Karpas-422 (cell line): ENCODE measurements around the gene CYP2A13. TPM values are rescaled to one million over a fixed set of nuclear protein-coding genes. Genes with fewer than 3 reads are reported as not detected.
"Not testable (repeated sequence)": the region's sequence is repeated elsewhere in the genome, so short reads cannot be mapped to it uniquely, and the experiment has no call there.

Source experiments
- DNase-seq: peaks from one replicate; pipeline ENCODE4 v3.0.0-alpha.2; 2015
- H2AFZ ChIP-seq: fragments of 200-600 bp; sonication (generic); 2 replicates; pipeline ENCODE4 v1.6.1; 2014; ENCODE audit warnings: antibody characterized with exemption, low read length, mixed read lengths
- H3K27ac ChIP-seq: fragments of 200-600 bp; sonication (generic); 2 replicates; pipeline ENCODE4 v1.5.1; 2014; ENCODE audit warnings: mild to moderate bottlenecking, low read length, moderate library complexity
- H3K27me3 ChIP-seq: fragments of 200-600 bp; sonication (generic); 2 replicates; pipeline ENCODE4 v1.6.1; 2014; ENCODE audit warnings: low read length, mixed read lengths
- H3K36me3 ChIP-seq: fragments of 200-600 bp; sonication (generic); 2 replicates; pipeline ENCODE4 v1.6.1; 2014; ENCODE audit warnings: low read length, mixed read lengths; ENCODE audit not compliant: insufficient read depth
- H3K4me1 ChIP-seq: fragments of 200-600 bp; sonication (generic); 2 replicates; pipeline ENCODE4 v1.6.1; 2014; ENCODE audit warnings: mild to moderate bottlenecking, low read length, mixed read lengths
- H3K4me2 ChIP-seq: fragments of 200-600 bp; sonication (generic); 2 replicates; pipeline ENCODE4 v1.6.1; 2014; ENCODE audit warnings: low read length, low read depth, mild to moderate bottlenecking; ENCODE audit not compliant: poor library complexity, severe bottlenecking
- H3K4me3 ChIP-seq: fragments of 200-600 bp; sonication (generic); 2 replicates; pipeline ENCODE4 v1.5.1; 2014; ENCODE audit warnings: mild to moderate bottlenecking, antibody characterized with exemption, low read length, mixed read lengths
- H3K79me2 ChIP-seq: fragments of 200-600 bp; sonication (generic); 2 replicates; pipeline ENCODE4 v1.6.1; 2014; ENCODE audit warnings: mild to moderate bottlenecking, low read length, mixed read lengths
- H3K9ac ChIP-seq: fragments of 200-600 bp; sonication (generic); 2 replicates; pipeline ENCODE4 v1.6.0; 2014; ENCODE audit warnings: low read length
- H3K9me2 ChIP-seq: fragments of 200-600 bp; sonication (generic), shearing (Covaris generic); replicated peaks from 2 replicates; pipeline ENCODE4 v1.6.0; 2014; ENCODE audit warnings: mild to moderate bottlenecking, low read length, moderate library complexity; ENCODE audit not compliant: insufficient read depth
- H3K9me3 ChIP-seq: fragments of 300-700, 200-600 bp; sonication (generic); 2 replicates; pipeline ENCODE4 v1.6.1; 2014; ENCODE audit warnings: low read length, mixed read lengths
- H4K20me1 ChIP-seq: fragments of 200-600 bp; sonication (generic); 2 replicates; pipeline ENCODE4 v1.6.1; 2014; ENCODE audit warnings: mild to moderate bottlenecking, antibody characterized with exemption, low read length, low read depth; ENCODE audit not compliant: insufficient read depth
- total RNA-seq: library from RNA; depleted of rRNA; stranded (reverse); fragments of >200 nt; shearing (Covaris generic); gene quantifications from 2 replicates; pipeline ENCODE4 v1.2.3, GENCODE V29; 2014; ENCODE audit warnings: low replicate concordance; rRNA removed

The CYP2A13 gene, protein sequence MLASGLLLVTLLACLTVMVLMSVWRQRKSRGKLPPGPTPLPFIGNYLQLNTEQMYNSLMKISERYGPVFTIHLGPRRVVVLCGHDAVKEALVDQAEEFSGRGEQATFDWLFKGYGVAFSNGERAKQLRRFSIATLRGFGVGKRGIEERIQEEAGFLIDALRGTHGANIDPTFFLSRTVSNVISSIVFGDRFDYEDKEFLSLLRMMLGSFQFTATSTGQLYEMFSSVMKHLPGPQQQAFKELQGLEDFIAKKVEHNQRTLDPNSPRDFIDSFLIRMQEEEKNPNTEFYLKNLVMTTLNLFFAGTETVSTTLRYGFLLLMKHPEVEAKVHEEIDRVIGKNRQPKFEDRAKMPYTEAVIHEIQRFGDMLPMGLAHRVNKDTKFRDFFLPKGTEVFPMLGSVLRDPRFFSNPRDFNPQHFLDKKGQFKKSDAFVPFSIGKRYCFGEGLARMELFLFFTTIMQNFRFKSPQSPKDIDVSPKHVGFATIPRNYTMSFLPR
- total RNA-seq: not detected in 2 replicates

DNA sequence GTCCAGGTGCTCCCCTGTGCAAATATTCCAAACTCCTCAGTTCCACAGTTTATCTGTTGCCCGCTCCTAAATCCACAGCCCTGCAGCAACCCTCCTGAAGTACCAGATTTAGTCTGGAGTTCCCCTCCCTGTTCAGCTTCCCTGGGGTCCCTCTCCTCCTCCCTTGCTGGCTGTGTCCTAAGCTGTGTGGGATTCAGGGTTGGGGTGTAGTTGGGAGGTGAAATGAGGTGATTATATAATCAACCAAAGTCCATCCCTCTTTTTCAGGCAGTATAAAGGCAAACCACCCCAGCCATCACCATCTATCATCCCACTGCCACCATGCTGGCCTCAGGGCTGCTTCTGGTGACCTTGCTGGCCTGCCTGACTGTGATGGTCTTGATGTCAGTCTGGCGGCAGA lies at the start of gene CYP2A13:
TSS of gene CYP2A13 (plus strand) at position 301 of the 400 bp plus-strand sequence. CDS start at position 322, 21 bp downstream.
- no peaks in the 10 kb centered on the region for H3K27me3 ChIP-seq
- DNase-seq: no peak
- H3K4me3 ChIP-seq: no peak within 1 kb of the TSS
- H3K79me2 ChIP-seq: no peaks in the 10 kb centered on the region
- no peaks in the 10 kb centered on the region for H3K9me2 ChIP-seq
- no peak within 1 kb of the TSS for H3K27ac ChIP-seq
- no peaks in the 10 kb centered on the region for H3K9me3 ChIP-seq
- no peaks in the 10 kb centered on the region for H3K4me1 ChIP-seq
- H4K20me1 ChIP-seq: no peaks in the 10 kb centered on the region
- no peak within 1 kb of the TSS for H3K4me2 ChIP-seq
- no peak within 1 kb of the TSS for H3K9ac ChIP-seq
- no peak within 1 kb of the TSS for H2AFZ ChIP-seq
- H3K36me3 ChIP-seq: no peaks in the 10 kb centered on the region

DNA sequence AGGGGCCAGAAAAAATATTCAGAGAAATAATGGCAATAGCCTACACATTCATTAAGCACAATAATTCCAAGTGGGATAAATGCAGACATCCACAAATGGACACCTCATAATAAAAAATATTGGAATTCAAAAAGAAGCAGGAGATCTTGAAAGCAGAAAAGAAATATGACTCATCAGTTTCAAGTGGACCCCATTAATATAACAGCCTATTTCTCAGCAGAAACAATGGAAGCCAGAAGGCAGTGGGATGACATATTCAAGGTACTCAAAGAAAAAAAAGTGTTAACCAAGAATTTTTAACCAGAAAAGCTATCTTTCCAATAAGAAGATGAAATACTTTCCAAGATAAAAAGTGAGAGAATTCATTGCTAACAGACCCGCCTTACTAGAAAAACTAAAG lies 48.4 kb upstream of the CYP2A13 start:
- no peaks in the 10 kb centered on the region for H3K4me1 ChIP-seq
- no peak overlapping the region for H2AFZ ChIP-seq
- H3K9me2 ChIP-seq: no peaks in the 10 kb centered on the region
- no peaks in the 10 kb centered on the region for H3K9me3 ChIP-seq
- no peaks in the 10 kb centered on the region for H4K20me1 ChIP-seq
- no peak overlapping the region for H3K27ac ChIP-seq
- no peak for DNase-seq
- H3K4me3 ChIP-seq: no peak overlapping the region
- H3K27me3 ChIP-seq: no peaks in the 10 kb centered on the region
- H3K36me3 ChIP-seq: no peaks in the 10 kb centered on the region
- no peak overlapping the region for H3K4me2 ChIP-seq
- H3K79me2 ChIP-seq: no peaks in the 10 kb centered on the region
- no peak overlapping the region for H3K9ac ChIP-seq

DNA sequence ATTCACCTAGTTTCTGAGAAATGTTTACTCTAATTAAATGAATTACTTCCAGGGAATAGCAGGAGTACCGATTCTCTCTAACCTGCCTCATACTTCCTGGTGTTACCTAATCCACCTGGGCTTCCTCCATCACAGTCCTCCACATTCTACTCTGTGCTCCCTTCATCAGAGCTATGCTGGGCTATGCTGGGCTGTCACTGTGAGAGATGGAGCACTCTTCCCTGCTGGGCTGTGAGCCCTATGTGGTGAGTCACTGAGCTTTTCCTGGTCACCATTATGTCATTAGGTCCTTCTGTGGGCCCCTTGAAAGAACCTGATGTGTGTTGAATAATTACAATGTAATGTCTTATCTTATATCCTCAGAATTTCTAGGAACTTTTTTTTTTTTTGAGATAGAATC lies 43.2 kb upstream of the CYP2A13 start:
- H3K36me3 ChIP-seq, H3K9ac ChIP-seq, H3K27me3 ChIP-seq, H3K79me2 ChIP-seq, H3K4me3 ChIP-seq, H4K20me1 ChIP-seq, H2AFZ ChIP-seq, H3K27ac ChIP-seq, H3K9me3 ChIP-seq, DNase-seq, H3K4me1 ChIP-seq, H3K9me2 ChIP-seq, H3K4me2 ChIP-seq: not testable (repeated sequence)

DNA sequence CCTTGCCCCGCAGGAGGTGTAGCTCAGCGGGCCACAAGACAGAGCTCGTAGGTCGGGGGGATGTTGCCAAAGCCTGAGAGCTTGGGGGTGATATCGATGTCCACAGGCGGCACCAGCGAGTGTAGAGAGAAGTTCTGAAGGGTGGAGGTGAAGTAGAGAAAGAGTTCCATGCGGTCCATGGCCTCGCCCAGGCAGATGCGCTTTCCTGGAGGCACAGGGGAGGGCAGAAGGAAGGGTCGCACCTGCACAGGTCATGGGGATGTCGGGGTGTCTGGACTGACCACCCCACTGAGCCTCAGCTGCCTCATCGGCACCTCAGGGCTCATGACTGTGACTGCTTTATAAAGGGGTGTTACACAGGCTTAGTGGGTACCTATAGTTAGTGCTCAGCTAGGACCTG lies 37.8 kb upstream of the CYP2A13 start:
- H3K27ac ChIP-seq: no peak overlapping the region
- H3K9me3 ChIP-seq: no peaks in the 10 kb centered on the region
- H3K36me3 ChIP-seq: no peaks in the 10 kb centered on the region
- no peak overlapping the region for H3K4me3 ChIP-seq
- no peaks in the 10 kb centered on the region for H3K27me3 ChIP-seq
- no peak overlapping the region for H3K9ac ChIP-seq
- no peak for DNase-seq
- H4K20me1 ChIP-seq: no peaks in the 10 kb centered on the region
- H3K4me2 ChIP-seq: no peak overlapping the region
- H3K79me2 ChIP-seq: no peaks in the 10 kb centered on the region
- no peaks in the 10 kb centered on the region for H3K4me1 ChIP-seq
- H3K9me2 ChIP-seq: no peaks in the 10 kb centered on the region
- H2AFZ ChIP-seq: no peak overlapping the region

DNA sequence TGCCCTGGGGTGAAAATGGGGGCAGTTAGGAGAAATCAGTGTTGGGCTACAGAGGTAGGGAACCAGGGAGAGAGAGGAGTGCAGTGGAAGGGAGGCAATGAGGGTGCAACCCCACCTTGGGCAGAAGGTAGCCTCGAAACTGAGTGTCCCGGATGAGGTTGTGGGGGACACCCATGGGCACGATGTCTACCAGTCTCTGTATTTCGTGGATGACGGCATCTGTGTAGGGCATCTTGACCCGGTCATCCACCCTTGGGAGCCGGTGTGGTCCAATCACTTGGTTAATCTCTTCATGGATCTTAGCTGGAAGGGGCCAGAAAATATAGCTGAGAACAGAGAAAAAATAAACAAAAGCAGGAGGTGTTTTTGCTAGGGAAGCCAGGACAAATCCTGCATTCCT lies 36.1 kb upstream of the CYP2A13 start:
- H3K9me2 ChIP-seq: not testable (repeated sequence)

DNA sequence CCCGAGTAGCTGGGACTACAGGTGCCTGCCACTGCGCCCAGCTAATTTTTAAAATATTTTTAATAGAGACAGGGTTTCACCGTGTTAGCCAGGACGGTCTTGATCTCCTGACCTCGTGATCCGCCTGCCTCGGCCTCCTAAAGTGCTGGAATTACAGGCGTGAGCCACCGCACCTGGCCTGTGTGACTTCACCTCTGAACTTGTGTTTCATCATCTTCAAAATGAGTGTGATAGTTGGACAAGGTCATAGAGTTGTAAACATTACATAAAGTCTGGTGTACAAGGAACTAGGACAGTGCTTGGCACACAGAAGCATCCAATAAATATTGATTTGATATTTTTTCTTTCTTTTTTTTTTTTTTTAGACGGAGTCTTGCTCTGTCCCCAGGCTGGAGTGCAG lies 34.9 kb upstream of the CYP2A13 start:
- not testable (repeated sequence) for H2AFZ ChIP-seq, H3K36me3 ChIP-seq, H3K4me2 ChIP-seq, H4K20me1 ChIP-seq, H3K79me2 ChIP-seq, H3K27me3 ChIP-seq, H3K4me3 ChIP-seq, DNase-seq, H3K9ac ChIP-seq, H3K4me1 ChIP-seq, H3K27ac ChIP-seq, H3K9me3 ChIP-seq, H3K9me2 ChIP-seq

More for the DNA sequence above, 36.1 kb upstream of the CYP2A13 start:
- not testable (repeated sequence) for H3K9ac ChIP-seq, H3K27ac ChIP-seq, H3K36me3 ChIP-seq, H2AFZ ChIP-seq, H3K4me2 ChIP-seq, DNase-seq, H4K20me1 ChIP-seq, H3K9me3 ChIP-seq, H3K4me1 ChIP-seq, H3K27me3 ChIP-seq, H3K4me3 ChIP-seq, H3K79me2 ChIP-seq

DNA sequence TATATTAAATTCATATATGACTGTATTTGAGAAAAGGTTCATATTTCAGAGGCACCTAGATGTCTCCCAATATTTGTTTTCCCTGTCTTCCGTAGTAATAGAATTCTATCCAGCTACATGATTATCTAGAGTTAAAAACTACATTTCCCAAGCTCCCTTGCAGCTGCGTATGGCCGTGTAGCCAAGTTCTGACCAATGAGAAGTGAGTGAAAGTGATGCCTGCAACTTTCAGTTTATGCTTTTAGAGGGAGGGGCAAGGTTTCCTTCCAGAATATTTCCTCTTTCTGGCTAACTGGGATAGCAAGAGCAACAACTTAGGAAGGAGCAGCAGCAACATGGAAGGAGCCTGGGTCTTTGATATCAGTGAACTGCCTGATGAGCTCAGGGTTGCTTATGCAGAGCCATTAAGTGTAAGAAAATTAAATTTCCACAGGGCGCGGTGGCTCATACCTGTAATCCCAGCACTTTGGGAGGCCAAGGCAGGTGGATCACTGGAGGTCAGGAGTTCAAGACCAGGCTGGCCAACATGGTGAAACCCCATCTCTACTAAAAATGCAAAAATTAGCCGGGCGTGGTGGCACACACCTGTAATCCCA lies 23.2 kb upstream of the CYP2A13 start:
- no peaks in the 10 kb centered on the region for H3K9me3 ChIP-seq
- H3K9me2 ChIP-seq: no peaks in the 10 kb centered on the region
- H3K36me3 ChIP-seq: no peaks in the 10 kb centered on the region
- DNase-seq: peak; percentile 70
- H4K20me1 ChIP-seq: no peaks in the 10 kb centered on the region
- H3K9ac ChIP-seq: no peak overlapping the region
- H3K4me2 ChIP-seq: peak overlapping the region; percentile 39
- H2AFZ ChIP-seq: no peak overlapping the region; the same call in 1 of the 2 replicates
- no peak overlapping the region for H3K27ac ChIP-seq
- H3K79me2 ChIP-seq: no peaks in the 10 kb centered on the region
- peak overlapping the region; percentile 37; the same call in 1 of the 2 replicates for H3K4me3 ChIP-seq
- no peaks in the 10 kb centered on the region for H3K4me1 ChIP-seq
- H3K27me3 ChIP-seq: peaks cover 3% of the 10 kb centered on the region; the same call in 1 of the 2 replicates

DNA sequence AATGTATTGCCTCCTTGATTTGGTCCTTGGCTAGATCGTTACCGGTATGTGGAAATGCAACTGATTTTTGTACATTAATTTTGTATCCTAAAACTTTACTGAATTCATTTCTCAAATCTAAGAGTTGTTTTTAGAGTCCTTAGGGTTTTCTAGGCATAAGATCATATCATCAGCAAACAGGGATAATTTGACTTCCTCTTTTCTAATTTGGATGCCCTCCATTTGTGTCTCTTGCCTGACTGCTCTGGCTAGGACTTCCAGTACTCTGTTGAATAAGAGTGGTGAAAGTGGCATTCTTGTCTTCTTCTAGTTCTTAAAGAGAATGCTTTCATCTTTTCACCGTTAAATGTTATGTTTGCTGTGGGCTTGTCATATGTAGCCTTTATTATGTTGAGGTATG lies 12.0 kb upstream of the CYP2A13 start:
- Histone ChIP-seq H3K4me3 (no peak overlapping the region), H3K9me3 (no peaks in the 10 kb centered on the region), H3K4me2 (no peak overlapping the region), H3K9ac (no peak overlapping the region), H3K27ac (no peak overlapping the region), H3K36me3 (no peaks in the 10 kb centered on the region), H4K20me1 (no peaks in the 10 kb centered on the region), H2AFZ (no peak overlapping the region), H3K79me2 (no peaks in the 10 kb centered on the region), H3K27me3 (no peaks in the 10 kb centered on the region), H3K4me1 (no peaks in the 10 kb centered on the region), H3K9me2 (no peaks in the 10 kb centered on the region)
- DNase-seq: no peak
